Measurements from ENCODE around the gene GPR157.
A peak's percentile ranks its signal among the peaks of the same experiment; 100 is the strongest.
"Not testable (repeated sequence)": the region's sequence is repeated elsewhere in the genome, so short reads cannot be mapped to it uniquely, and the experiment has no call there.

Gene GPR157

DNA sequence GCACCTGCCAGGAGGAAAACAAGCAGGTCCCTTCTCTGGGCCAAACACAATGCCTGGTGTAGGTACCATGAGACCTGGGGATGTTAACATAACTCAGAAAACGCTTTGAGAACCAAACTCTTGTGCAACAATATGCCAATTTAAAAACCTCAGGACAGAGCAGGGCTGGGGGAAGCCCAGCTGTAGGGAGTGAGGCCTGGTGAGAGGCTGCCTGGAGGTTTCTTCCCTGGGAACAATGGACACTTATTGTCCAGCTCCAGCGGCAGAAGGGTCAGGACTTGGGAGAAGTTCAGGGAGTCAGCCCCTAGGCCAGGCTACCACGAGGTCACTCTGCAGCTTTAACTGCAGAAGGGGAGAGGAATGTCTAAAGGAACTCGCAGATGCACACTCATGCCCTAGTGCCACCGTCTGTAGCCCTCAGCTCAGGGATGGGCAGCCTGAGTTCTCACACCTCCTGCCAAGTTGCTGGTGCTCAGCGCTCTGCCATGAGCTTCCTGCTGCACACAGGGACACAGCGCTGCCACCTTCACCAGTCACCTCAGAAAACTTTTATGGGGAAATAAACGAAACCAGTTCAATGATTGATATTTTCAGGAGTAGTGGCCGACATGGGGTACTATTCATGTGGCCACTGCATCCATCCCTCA lies 8.5 kb downstream of the GPR157 start:
- DNase-seq (ENCODE audit: insufficient read length, low spot score) = no peak
- no peak for FAIRE-seq

DNA sequence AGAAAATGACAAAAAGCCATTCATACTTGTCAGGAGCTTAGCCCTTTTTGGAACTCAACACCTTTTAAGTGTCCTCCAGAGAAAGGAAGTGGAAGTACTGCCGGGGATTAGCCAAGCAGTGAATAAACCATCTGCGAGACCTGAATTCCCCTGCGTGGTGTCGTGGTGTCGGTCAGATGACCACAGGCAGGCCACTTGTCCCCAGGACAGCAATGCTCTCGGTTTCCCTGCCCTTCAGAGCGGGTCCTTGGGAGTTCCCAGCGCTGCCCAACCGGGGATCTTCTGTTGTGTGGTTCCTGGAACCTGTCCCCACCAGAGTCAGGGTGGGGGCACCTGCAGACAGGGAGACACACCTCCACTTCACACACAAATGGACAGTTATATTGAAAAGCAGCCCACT lies 9.2 kb downstream of the GPR157 start:
- FAIRE-seq (no peak), DNase-seq (ENCODE audit: insufficient read length, low spot score) (no peak)

DNA sequence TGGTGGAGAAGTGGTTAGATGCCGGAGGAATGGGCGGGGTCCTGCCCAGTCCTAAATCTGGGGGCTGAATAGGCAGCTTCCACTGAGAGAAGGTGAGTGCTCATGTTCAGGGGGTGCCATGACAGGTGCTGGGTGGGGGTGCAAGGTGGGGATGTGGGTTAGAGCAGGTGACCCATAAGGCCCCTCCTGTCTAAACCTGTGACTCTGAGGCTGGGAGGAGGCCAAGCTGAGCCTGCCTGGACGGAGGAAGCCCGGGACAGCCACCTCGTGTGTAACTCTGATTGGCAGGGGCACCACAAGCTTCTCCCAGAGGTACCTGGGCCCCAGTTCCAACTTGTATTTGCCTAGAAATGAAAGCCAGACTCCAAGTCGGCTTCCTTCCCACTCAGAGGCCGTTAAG lies 10.7 kb downstream of the GPR157 start:
- no peak for DNase-seq (ENCODE audit: insufficient read length, low spot score)
- no peak for FAIRE-seq

DNA sequence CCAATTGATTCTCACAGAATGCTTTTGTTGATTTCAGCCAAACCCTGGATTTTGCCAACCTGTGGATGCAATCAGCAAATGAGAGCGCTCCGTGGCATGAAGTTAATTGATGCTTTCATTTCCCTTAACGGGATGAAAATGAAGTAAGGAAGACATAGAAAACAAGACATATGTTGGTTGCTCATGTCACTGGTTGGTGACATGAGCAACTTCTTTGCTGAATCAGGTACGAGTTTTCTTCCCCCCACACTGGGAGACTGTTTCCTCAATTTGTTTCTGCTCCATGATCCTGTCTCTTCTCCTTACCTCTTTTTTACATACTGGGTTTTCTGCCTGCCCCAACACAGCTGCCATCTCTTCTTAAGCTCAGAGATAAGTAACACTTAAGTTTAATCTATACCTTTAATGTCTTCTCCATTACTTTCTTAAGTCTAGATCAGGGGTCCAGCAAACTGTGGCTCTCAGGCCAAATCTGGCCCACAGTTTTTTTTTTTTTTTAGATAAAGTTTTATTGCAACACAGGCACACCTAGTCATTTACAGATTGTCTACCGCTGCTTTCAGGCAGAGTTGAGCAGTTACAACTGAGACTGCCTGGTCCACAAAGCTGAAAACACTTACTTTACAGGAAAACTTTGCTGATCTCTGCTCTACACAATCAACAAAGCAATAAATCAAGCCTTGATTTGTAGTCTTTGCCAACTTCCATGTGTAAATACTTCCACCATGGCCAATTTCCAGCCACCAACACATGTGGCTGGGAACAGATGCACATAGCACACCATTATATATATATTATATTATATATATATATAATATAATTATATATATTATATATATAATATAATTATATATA lies 13.3 kb downstream of the GPR157 start:
- FAIRE-seq (no peak), DNase-seq (ENCODE audit: insufficient read length, low spot score) (no peak)

DNA sequence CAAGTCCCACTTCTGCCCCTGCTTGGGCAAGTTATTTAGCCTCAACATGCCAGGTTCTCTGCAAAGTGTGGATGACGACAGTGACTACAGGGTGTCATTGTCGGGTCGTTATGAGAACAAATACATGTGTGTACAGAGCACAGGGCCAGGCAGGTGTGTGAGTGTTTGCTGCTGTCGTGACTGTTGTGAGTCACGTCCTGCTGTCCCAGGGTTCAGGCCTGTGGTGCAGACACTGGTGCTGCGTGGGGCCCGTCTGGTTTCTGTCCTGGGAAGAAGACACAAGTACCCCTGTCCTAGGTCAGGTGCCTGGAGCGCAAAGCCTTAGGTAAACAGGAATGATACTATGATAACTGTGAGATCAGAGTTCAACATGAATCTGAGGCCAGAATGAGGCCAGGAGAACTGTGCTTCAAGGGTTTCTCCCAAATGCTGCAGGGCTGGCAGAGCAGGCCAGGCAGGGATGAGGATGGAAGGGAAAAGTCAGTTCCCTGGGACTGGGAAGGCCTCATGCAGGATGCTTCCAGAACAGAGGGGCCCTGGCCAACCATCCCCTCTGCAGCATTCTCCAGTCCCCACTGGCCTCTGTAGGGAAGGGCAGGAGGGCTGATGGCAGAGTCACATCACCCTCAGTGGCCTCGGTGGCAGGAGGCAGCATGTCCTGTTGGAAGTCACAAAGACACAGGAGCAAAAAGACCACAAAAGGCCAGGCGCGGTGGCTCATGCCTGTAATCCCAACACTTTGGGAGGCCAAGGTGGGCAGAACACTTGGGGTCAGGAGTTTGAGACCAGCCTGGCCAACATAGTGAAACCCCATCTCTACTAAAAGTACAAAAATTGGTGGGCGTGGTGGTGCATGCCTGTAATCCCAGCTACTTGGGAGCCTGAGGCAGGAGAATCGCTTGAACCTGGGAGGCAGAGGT lies 15.7 kb downstream of the GPR157 start:
- no peak for DNase-seq (ENCODE audit: insufficient read length, low spot score)
- FAIRE-seq = no peak

DNA sequence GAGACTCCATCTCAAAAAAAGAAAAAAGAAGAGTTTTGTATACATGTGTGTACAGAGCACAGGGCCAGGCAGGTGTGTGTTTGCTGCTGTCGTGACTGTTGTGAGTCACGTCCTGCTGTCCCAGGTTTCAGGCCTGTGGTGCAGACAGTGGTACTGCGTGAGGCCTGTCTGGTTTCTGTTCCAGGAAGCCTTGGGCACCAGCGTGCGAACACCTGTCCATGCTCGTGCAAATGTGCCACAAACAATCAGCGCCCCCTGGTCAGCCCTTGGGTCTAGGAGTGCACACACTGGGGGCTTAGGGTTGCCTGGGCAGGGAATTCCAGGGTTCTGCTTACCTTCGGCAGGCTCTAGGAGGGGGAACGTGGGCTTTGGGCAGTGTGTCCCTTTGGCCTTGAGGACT lies 16.9 kb downstream of the GPR157 start:
- no peak for FAIRE-seq

DNA sequence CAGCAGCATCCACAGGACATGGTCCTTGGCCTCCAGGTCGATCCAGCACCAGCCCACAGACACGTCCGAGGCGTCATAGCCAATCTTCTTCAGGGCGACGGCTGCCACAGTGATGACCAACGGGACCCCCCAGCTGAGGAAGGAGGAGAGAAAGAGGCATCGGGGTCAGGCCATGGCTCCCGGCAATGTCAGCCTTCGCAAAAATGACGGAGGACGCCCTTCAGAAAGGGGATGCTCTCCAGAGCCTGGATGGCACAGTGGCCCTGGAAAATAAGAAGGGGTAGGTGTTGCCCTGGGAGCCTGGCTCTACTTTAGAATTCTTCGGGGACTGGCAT lies 17.6 kb downstream of the GPR157 start:
- FAIRE-seq (no peak), DNase-seq (ENCODE audit: insufficient read length, low spot score) (no peak)

More for the DNA sequence above, 16.9 kb downstream of the GPR157 start:
- DNase-seq (ENCODE audit: insufficient read length, low spot score) = no peak

DNA sequence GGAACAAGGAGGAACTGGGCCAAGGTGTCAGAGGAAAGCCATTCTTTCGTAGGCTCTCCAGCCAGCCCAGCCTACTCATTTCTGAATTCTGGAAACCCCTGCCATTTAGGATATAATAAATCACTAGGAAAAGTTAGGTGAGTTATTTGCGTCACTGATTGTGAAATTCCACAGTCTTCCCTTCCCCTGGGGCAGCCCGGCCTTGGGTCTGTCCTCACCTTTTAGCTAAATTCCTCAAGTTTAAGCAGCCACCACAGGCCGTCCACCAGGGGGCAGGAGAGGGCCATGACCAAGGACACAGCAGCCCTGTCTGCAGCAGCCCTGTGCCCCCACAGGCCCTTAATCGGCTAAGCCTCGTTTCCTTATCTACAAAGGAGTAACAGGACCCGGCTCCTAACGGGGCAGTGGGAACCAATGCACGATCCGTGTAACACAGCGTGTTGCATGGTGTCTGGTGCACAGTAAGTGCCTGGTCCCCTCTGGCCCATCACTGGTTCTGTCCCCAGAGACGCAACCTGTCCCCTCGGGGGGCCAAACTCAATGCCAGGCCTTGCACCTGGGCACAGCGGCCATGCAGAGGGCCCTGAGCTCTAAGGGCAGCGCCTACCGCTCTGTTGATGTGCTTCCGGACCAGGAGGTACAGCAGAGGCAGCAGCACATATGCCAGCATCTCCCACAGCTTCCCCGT lies 18.1 kb downstream of the GPR157 start:
- DNase-seq (ENCODE audit: insufficient read length, low spot score) (peak; percentile 78), FAIRE-seq (peak; percentile 20)

DNA sequence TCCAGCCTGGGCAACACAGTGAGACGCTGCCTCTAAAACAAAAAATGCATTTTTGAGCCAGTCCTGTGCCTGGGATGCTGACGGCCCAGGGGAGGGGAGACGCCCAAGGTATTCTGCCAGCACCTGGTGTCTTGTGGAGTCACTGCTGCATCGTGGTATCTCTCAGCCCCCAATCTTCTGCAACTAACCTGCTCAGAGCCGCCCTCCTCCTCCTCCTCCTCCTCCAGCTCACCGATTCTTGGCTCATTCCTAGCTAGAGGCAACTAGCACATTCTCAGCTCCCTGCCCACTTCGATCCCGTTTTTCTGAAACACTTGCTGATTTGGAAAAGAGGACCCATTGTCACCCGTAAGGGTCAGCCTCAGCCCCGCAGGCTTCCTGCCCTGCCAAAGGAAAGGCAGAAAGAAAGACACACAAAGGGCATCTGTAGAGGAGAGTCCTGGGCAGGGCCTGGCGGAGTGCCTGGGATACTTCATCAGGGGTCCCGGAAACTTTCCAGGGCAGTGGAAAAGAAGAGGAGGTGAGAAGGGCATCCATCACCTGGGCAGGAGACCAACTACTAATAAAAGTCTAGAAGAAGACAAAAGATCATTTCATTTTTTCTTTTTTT lies 20.7 kb downstream of the GPR157 start:
- no peak for FAIRE-seq
- no peak for DNase-seq (ENCODE audit: insufficient read length, low spot score)

DNA sequence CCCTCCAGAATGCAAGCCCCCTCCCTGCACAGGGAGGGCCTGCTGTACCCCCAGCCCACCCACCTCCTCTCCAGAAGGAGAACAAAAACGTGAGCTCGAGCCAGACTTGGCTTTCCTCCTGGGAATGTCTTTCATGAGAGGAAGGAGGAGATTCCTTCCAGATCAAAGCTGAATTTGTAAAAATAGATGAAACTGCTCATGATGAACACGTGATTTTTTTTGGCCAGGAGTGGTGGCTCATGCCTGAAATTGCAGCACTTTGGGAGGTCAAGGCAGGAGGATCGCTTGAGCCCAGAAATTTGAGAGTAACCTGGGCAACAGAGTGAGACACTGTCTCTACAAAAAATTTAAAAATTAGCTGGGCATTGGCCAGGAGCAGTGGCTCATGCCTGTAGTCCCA lies 21.8 kb downstream of the GPR157 start:
- FAIRE-seq (no peak), DNase-seq (ENCODE audit: insufficient read length, low spot score) (no peak)

DNA sequence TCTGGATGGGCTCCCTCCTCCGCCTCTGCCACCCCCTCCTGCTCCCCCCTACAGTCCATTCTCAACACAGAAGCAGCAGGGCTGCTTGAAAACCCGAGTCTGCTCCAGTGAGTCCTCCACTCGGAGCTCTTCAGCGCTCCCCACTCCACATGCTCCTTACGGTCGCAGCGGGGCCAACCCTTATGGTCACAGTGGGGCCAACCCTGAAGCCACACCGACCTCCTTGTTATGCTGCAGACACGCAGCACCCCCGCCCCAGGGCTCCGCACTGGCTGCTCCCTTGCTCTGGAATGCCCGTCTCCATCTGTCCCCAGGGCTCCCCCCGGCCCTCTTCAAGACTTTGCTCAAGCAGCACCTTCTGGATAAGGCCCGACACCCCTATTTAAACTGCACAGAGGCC lies 22.6 kb downstream of the GPR157 start:
- no peak for FAIRE-seq
- no peak for DNase-seq (ENCODE audit: insufficient read length, low spot score)

DNA sequence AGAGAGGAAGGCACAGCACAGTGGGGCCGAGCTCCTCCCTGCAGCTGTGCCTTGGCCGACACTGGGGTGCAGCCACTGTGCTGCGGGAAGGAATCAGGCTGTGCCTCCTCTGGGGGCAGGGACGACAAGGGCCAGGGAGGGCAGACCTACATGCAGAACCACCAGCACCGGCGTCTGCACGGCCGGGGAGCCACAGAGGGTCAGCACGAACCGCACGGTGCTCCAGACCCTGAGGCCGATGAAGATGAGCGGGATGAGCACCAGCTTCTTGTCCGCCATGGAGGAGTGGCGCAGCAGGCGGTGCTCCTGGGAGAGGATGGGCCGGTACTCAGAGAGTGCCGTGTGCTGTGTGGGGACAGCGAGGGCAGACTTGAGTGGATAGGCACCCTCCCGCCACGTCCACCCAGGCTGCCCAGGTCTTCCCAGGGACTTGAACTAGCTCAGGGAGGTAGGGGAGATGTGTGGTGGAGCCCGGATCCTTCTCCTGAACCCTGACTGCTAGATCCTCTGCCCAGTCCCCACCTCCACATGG lies 23.5 kb downstream of the GPR157 start:
- FAIRE-seq = no peak
- no peak for DNase-seq (ENCODE audit: insufficient read length, low spot score)

DNA sequence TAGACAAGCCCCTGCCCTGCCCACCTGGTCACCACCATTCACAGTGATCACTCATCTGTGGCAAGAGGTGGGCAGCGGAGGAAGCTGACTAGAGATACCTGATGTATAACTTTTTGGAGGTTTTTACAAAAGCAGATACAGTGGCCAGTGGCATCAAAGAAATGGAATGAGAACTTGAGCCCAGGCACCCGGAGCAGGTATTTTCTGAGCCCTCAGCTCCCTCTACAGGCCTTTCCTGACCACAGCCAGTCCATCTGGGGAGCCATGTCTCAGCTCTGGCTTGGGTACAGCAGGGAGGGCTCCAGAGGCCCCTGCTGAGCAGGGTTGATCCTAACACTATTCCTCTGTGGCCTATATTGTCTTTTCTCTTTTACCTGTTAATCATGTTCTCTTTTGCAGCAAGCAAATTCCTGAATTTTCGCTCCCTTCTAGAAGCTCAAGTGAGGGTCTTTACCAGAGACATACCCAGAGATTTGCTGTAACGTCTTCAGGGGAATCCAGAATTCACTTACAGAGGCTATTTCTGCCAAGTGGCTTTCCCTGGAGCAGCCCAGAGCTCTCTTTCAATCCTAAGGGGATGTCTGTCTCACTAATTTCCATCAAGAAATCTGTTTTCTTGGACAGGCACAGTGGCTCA lies 27.3 kb downstream of the GPR157 start:
- FAIRE-seq = no peak
- DNase-seq (ENCODE audit: insufficient read length, low spot score) = peak; percentile 56

DNA sequence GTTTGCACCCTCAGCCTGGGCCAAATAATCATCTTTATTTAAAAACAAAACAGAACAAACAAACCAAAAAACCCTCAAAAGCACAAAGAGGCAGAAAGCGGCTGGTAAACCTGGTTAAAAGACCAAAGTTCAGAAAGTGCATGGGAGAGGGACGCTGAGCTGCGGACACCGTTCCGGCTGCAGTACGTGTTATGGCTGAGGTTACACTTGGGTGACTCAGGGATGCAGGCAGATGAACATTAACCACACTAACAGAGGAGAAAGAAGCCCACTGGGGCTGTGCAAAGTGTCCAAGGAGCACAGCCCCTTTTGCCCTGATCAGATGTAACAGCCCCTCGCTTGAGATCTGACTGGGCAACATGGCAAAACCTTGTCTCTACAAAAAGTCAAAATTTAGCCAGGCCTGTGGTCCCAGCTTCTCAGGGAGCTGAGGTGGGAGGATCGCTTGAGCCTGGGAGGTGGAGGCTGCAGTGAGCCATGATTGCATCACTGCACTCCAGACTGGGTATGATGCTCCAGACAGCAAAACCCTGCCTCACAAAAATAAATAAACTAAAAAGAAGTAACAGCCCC lies 28.3 kb downstream of the GPR157 start:
- no peak for FAIRE-seq
- DNase-seq (ENCODE audit: insufficient read length, low spot score) = no peak

DNA sequence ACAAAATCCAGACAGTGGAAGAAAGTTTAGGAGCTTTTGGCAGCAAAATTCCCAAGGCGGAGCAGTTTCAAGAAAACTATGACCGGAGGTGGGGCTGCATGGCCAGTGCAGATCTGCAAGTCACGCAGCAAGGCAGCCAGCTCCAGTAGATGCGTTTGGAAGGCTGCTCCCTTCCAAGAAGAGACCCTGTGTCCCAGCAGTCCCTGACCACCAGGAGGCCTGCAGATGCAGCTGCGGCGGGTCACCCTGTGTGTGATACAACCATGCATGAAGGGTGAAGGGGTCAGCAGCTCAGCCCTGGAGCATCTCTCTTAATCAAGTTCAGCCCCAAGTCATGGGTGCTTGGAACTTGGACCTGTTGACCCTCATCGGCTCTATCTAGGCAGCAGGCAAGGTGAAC lies 29.3 kb downstream of the GPR157 start:
- FAIRE-seq (peak; percentile 54), DNase-seq (ENCODE audit: insufficient read length, low spot score) (no peak)

DNA sequence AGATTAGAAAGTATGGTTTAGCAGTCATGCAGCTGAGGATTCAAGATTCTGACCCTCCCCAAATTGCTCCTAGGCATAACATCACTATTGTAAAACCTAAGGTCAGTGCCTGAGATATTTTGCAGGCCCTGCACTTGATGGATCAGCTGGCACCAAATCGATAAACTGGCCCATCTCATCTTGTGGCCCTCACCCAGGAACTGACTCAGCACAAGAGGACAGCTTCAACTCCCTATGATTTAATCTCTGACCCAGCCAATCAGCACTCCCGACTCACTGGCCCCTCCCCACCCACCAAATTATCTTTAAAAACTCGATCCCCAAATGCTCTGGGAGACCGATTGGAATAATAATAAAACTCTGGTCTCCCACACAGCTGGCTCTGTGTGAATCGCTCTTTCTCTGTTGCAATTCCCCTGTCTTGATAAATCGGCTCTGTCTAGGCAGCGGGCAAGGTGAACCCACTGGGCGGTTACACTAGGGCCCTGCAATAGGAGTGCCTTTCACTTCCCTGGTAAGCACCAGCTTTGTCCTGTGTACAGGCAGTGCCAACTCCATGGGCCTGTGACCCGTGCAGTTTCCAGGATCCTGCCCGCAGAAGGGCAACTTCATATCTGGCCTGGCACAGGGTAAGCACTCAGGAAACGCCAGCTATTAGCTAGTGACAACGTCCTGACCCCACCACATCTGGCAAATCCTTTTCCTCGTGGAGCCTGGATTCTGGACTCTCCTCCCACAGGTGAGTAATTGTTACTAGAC lies 30.8 kb downstream of the GPR157 start:
- DNase-seq (ENCODE audit: insufficient read length, low spot score) = no peak
- no peak for FAIRE-seq

DNA sequence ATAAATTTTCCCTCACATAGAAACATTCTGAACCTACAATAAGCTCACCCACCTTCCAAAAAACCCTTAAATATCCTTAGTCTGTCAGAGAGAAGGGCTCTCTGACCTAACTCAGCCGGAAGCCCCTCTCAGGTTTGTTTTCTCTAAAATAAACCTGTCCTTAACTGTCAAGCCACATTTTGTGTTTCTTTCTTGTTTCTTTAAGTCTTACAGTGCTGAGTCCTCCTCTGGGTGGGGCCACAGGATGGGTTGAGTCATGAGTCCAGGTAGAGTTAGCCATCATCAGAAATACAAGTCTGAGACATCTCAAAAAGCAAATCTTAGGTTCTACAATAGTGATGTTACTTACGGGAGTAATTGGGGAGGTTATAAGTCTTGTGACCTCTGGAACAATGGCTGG lies 33.1 kb downstream of the GPR157 start:
- DNase-seq (ENCODE audit: insufficient read length, low spot score) (no peak), FAIRE-seq (no peak)

DNA sequence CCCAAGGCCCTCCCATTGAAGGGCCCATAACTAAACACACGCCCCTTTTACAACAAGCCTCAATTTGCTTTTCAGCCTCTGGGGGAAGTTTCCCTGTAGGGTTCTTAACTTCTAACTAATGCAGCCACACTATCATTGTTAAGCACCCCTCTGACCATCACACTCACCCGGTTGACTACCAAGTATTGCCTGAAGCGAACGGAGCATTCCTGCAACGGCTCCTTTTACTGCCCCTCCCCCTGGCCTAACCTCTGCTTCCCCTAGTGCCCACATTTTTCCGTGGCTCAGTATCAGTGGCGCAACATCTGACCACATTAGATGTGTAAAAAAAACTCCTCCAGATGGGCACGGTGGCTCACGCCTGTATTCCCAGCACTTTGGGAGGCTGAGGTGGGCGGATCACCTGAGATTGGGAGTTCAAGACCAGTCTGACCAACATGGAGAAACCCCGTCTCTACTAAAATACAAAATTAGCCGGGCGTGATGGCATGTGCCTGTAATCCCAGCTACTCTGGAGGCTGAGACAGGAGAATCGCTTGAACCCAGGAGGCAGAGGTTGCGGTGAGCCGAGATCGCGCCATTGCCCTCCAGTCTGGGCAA lies 34.8 kb downstream of the GPR157 start:
- not testable (repeated sequence) for FAIRE-seq; DNase-seq (ENCODE audit: insufficient read length, low spot score)

Measured in HTR-8/SVneo (cell line).